Adrenal gland (tissue), 5 donors: Measurements from ENCODE around the gene CR1L.
"Not testable (repeated sequence)": the region's sequence is repeated elsewhere in the genome, so short reads cannot be mapped to it uniquely, and the experiment has no call there.

Experiments
- CTCF ChIP-seq, 6 experiments: fragments of 450-650 bp in 4 of 6; fragments of 200-600 bp in 2 of 6; sonication (generic) in 1 of 6; IDR thresholded peaks; 1 replicate in 5 of 6; 2 replicates in 1 of 6; pipeline versions ENCODE4 v1.5.1 to v1.8.0; 2016 to 2021; ENCODE audit warnings: antibody characterized with exemption in 6 of 6, mild to moderate bottlenecking in 2 of 6, moderate library complexity in 1 of 6
- POLR2A ChIP-seq, 2 donors: fragments of 450-650 bp; IDR thresholded peaks; one replicate each; pipeline ENCODE4 v1.6.1; 2017; ENCODE audit warnings: antibody characterized with exemption in 2 of 2, mild to moderate bottlenecking in 2 of 2, moderate library complexity in 1 of 2
- donor health status: DM: no; HTN: no; CAD: no.

- not testable (repeated sequence) for TF ChIP-seq CTCF, POLR2A (IDR thresholded peaks at IDR 0.05)
Measured at GRCh38 chr1:207635569-207636186, 9.3 kb upstream of the CR1L start.
